HG03039 (cell line): ENCODE data around the gene CDC42.
"Not testable (repeated sequence)": the region's sequence is repeated elsewhere in the genome, so short reads cannot be mapped to it uniquely, and the experiment has no call there.

Source experiments
- ATAC-seq: cut with Tn5 transposase; IDR thresholded peaks from one replicate; pipeline ENCODE4 v1.9.1; 2021; ENCODE audit warnings: mild to moderate bottlenecking, moderate library complexity; ENCODE audit not compliant: unreplicated experiment

Gene CDC42

GRCh38 chr1:22034834-22035233 is 17.7 kb upstream of the CDC42 start:
- not testable (repeated sequence) for ATAC-seq

GRCh38 chr1:22037520-22037919 is 15.0 kb upstream of the CDC42 start:
- ATAC-seq = no peak

- no peak for ATAC-seq
Observed at GRCh38 chr1:22038036-22038435, 14.5 kb upstream of the CDC42 start.

DNA sequence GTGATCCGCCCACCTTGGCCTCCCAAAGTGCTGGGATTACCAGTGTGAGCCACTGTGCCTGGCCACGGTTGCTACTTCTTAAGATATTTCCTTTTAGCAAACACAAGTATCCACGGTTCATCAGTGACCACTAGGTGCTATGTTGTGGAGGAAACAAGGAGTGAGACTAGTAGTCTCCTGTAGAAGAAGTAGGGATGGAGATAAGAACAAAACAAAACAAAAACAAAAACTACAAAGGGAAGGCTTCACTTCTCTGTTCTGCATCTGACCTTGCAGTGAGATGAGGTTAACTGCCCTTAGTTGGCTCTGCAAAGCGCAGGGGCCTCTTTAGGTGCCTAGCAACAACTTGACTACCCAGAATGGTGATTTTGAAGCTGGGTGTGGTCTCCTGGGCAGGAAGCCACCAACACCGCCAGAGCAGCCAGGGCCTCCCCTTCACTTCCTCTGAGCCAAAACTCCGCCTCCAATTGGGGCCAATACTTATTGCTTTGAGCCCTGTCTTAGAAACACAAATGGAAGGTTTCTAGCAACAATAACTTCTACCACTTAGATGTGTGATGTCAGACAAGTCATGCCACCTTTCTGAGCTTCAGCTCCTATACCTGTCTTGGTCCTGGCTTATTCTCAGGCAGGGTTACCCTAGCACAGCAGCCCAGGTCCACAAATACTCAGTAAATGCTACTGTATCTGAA is 12.8 kb upstream of the CDC42 start:
- peak; percentile 93 for ATAC-seq

DNA sequence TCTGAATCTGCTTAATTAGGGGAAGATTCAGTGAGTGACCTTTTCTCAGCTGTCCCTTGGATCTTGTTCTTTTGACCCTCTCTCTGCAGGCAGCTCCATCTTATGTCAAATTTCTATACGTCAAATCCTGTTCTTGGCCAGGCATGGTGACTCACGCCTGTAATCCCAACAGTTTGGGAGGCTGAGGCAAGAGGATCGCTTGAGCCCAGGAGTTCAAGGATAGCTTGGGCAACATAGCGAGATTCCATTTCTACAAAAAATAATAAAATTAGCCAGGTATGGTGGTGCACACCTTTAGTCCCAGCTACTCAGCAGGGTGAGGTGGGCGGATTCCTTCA is 12.3 kb upstream of the CDC42 start:
- ATAC-seq = no peak

DNA sequence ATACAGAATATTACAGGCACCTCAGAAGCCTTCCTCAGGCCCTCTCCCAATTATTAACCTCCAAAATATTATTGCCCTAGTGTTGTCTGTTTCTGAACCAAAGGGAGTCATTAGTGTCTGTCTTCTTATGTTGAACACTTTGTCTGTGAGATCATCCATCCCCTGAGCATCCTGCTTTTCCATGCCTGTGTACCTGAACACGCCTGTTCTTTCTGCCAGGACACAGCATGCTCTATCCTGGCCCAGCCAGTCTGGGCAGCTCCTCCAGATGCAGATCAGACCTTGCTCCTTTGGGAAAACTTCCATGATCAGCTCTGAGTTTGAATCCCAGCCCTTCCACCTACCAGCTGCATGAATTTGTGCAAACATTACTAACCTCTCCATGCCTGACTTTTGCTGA is 11.0 kb upstream of the CDC42 start:
- ATAC-seq = no peak

DNA sequence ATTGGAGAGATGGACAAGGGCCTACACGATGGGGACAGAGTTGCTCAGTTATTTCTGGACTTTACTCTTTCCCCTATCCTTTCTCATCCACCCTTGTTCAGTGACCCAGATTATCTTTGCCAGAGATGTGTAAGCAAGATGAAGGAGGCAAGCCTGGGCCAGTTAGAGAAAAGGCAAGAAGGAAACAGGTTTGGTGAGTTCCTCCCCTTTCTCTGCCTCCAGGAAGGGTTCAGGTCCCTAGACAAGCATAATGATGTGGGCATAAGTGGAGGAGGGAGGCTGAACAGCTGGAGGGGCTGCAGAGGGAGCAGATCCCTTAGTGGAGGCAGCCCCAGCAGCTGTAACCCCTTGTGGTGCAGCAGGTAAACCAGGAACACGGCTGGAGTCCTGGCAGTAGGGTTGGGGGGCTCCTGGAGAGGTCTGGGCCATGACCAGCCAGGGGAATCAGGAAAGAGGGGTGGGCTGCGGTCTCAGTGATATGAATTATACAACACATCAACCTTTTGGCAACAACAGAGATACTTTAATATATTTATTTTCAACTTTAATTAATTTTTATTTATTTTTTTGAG is 9.2 kb upstream of the CDC42 start:
- ATAC-seq = no peak

- ATAC-seq = no peak
Observed at GRCh38 chr1:22044690-22045420, 7.7 kb upstream of the CDC42 start.

DNA sequence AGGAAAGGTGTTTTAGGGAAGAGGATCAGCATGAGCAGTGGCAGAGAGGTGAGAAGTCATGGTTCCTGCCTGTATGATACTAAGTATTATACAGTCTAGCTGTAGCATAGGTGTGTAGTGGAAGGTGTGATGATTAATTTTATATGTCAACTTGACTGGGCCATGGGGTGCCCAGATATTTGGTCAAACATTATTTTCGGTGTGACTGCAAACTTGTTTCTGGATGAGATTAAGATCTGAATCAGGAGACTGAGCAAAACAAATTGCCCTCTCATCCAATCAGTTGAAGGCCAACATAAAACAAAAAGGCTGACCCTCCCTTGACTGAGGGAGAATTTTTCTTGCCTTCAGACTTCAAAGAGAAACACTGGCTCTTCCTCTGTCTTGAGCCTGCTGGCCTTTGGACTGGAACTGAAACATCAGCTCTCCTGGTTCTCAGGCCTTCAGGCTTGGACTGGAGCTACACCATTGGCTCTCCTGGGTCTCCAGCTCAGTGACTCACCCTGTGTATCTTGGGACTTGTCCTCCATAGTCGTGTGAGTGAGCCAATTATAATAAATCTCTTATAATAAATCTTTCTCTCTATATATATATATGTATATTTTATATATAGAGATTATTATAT is 6.8 kb upstream of the CDC42 start:
- no peak for ATAC-seq

DNA sequence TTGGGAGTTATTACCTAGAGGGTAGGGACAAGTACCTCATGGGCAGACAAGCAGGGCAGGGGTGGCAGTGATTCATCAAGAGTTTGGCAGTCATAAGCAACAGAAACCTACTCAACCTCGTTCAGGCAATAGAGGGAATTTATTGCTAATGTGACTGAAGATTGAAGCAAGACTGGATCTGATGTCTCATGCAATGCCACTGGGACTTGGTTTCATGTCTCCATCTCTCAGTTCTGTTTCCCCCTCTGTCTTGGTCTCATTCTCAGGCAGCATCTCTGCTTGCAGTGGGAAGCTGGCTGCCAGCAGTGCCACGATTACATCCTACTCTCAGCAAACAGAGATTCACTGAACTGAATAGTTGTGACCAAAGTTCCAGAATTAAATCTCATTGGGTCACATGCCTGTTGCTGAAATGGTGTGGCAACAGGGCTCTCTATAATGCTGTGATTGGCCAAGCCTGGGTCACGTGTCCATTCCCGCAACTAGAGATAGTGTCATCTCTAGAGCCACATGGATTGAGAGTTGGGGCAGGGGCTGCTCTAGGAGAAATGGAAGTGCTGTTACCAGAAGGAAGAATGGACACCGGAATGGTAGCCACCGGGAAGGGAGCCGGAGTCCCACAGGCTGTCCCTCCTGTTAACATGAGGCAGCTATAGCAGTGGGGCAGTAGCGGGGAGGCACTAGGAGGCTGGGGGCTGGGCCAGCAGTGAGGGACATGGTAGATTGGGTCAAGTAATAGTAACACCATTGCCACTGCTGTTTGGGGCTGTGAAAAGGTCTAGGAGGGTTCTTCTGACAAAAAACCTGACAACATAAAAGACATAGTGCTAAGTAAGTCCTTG is 3.9 kb upstream of the CDC42 start:
- no peak for ATAC-seq

- ATAC-seq = no peak
Observed at GRCh38 chr1:22050330-22050729, 2.2 kb upstream of the CDC42 start.

DNA sequence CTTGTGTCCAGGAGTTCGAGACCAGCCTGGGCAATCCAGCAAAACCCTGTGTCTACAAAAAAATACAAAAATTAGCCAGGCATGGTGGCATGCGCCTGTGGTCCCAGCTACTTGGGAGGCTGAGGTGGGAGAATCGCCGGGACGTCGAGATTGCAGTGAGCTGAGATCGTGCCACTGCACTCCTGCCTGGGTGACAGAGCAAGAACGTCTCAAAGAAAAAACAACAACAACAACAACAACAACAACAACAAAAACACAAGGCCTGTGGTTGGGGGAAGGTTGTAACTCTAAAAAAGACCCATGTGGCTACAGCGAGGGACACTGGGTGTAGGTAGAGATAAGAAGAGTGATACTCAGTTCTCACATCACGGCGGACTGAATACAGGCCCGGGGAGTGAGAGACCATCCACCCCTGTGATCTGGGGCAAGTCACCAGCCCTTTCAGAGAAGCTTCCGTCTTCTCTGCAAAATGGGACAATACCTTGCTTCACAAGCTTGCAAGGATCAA is 848 bp upstream of the CDC42 start:
- no peak for ATAC-seq

DNA sequence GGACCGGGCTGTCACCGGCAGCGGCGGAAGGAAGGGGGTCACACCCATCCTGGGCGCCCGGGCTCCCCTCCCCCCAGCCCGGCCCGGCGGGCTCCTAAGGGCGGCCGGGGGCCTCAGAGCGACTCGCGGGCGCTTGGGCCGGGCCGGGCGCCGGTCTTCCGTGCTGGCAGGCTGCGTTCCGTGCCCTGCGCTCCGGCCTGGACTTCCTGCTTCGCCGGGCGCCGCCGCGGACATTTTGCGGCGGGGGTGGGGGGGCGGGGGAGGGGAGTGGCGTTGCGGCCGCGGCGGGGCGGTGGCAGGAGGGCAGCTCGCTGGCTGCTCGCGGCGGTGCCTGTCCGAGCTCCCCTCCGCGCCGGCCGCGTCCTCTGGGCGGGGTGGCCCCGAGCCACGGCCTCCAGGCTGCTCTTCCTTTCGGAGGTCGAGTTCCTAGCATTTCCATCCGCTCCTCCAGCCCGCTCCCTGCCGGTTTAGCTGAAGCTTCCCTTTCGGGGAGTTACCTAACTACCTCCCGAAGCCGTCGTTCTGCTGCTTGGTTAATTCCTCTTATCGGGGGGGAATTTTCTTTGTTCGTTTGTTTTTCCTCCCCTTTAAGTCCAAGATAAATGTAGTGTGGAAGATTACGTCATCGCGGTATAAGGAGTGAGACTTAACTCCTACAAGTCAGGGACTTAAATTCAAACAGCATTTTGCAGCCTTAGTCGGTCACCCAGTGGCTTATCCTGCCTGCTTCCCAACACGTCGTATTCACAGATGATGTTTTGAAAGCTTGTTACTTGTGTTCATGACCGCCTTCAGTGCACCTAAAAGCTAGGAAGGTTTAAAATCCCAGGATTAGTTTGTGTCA is 730 bp downstream of the CDC42 start:
- ATAC-seq = peak; percentile 34

GRCh38 chr1:22053861-22054770 is 1.6 kb downstream of the CDC42 start:
- ATAC-seq = no peak

DNA sequence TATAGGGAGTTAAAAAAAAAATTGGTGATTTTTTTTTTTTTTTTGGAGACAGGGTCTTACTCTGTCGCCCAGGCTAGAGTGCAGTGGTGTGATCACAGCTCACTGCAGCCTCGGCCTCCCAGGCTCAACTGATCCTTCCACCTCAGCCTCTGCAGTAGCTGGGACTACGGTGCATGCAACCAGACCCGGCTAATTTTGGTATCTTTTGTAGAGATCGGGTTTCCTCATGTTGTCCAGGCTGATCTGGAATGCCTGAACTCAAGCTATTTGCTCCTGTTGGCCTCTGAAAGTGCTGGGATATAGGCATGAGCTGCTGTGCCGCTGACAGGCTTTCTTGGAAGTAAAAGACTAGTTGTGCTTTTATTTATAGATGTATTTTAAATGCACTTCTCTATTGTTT is 3.0 kb downstream of the CDC42 start:
- no peak for ATAC-seq

DNA sequence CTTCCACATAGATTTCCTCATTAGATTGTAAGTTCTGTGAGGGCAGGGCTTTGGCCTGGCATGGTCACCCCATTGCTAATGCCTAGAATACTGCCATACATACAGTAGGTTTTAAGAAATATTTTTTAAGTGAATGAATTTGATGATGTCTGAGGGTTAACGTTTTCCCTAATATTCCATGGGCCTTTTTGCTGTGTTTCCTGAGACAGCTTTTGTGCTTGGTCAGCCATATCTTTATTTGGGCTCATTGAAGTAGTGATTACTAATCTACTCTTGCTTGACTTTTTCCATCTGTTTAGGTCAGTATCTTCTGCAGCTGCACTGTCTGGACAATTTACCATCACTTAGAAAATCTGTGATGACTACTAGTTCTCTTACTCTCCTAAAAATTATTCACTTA is 3.5 kb downstream of the CDC42 start:
- no peak for ATAC-seq

DNA sequence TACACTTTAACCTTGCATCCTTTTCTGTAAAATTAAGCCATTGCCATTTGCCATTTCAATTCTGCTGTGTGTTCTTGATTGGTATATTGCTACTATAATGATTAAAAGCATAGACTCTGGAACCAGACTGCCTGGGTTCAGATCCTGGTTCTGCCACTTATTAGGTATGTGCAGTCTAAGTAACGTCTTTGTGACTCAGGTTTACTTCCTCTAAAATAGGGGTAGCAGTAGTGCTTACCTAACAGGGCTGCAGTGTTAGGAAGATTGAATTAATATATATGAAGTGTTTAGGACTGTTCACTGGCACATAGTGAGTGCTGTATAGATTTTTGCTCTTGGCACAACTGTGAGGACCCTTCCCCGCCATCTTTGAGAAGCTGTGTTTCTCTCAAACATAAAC is 4.4 kb downstream of the CDC42 start:
- ATAC-seq = no peak

DNA sequence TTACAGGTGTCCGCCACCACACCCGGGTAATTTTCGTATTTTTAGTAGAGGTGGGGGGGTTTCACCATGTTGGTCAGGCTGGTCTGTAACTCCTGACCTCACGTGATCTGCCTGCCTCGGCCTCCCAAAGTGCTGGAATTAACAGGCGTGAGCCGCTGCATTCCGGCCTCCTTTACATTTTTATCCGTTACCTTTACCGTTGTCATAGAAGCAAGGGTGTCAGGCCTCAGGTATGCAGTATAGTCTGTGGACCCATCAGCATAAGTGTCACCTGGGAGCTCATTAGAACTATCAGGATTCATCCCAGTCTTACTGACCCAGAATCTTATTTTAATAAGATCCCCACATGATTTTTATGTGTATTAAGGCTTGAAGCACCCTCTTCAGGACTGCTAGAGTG is 5.4 kb downstream of the CDC42 start:
- ATAC-seq = no peak
